ENCODE results near the gene GYG2.
"Not testable (repeated sequence)": the region's sequence is repeated elsewhere in the genome, so short reads cannot be mapped to it uniquely, and the experiment has no call there.

Gene GYG2

GRCh38 chrX:2874222-2875135 is 45.7 kb downstream of the GYG2 start:
- DNase-seq, result no peak

- DNase-seq, result no peak
Observed at GRCh38 chrX:2875136-2875481, 46.4 kb downstream of the GYG2 start.

- DNase-seq, result no peak
Observed at GRCh38 chrX:2875798-2876399, 47.2 kb downstream of the GYG2 start.

- DNase-seq, result no peak
Observed at GRCh38 chrX:2878563-2878962, 49.8 kb downstream of the GYG2 start.

GRCh38 chrX:2879670-2880069 is 50.9 kb downstream of the GYG2 start:
- no peak for DNase-seq

GRCh38 chrX:2883770-2884169 is 55.0 kb downstream of the GYG2 start:
- no peak for DNase-seq

- DNase-seq, result no peak
Observed at GRCh38 chrX:2888309-2888708, 59.6 kb downstream of the GYG2 start.

- no peak for DNase-seq
Observed at GRCh38 chrX:2889045-2889605, 60.4 kb downstream of the GYG2 start.

GRCh38 chrX:2889706-2890490 is 61.2 kb downstream of the GYG2 start:
- not testable (repeated sequence) for DNase-seq

GRCh38 chrX:2890536-2891460 is 62.1 kb downstream of the GYG2 start:
- not testable (repeated sequence) for DNase-seq

- no peak for DNase-seq
Observed at GRCh38 chrX:2892816-2893215, 64.1 kb downstream of the GYG2 start.

GRCh38 chrX:2894885-2895292 is 66.2 kb downstream of the GYG2 start:
- no peak for DNase-seq

GRCh38 chrX:2897311-2897689 is 68.6 kb downstream of the GYG2 start:
- DNase-seq, result no peak

GRCh38 chrX:2897690-2898623 is 69.2 kb downstream of the GYG2 start:
- not testable (repeated sequence) for DNase-seq

GRCh38 chrX:2898846-2899512 is 70.2 kb downstream of the GYG2 start:
- no peak for DNase-seq

GRCh38 chrX:2901367-2902036 is 72.8 kb downstream of the GYG2 start:
- no peak for DNase-seq

GRCh38 chrX:2902841-2903240 is 74.1 kb downstream of the GYG2 start:
- no peak for DNase-seq

GRCh38 chrX:2903366-2903765 is 74.6 kb downstream of the GYG2 start:
- no peak for DNase-seq

- DNase-seq, result no peak
Observed at GRCh38 chrX:2907295-2907694, 78.6 kb downstream of the GYG2 start.

Measured in CD4-positive, alpha-beta T cell treated with Interleukin-6 for 4 hours (primary cell).